Vagina (tissue), 2 donors: ENCODE data around the gene LRRC34. TPM values are rescaled to one million over a fixed set of nuclear protein-coding genes. Genes with fewer than 3 reads are reported as not detected.

Source experiments
- DNase-seq, 2 donors: peaks; one replicate each; pipeline ENCODE4 v3.0.0-alpha.2; 2017; ENCODE audit errors: extremely low spot score in 2 of 2
- H3K27ac ChIP-seq: fragments of 200-600 bp; sonication (generic); one replicate; pipeline ENCODE4 v1.5.1; 2019
- H3K27me3 ChIP-seq: fragments of 200-600 bp; sonication (generic); one replicate; pipeline ENCODE4 v1.5.1; 2019
- H3K36me3 ChIP-seq, 2 donors: fragments of 200-600 bp; sonication (generic); one replicate each; pipeline ENCODE4 v1.5.1; 2017 to 2019
- H3K4me1 ChIP-seq: fragments of 200-600 bp; sonication (generic); one replicate; pipeline ENCODE4 v1.5.1; 2019
- H3K4me3 ChIP-seq, 2 donors: fragments of 200-600 bp; sonication (generic); 1 replicate in 1 of 2; 2 replicates in 1 of 2; pipeline ENCODE4 v1.5.1; 2016 to 2019
- H3K9me3 ChIP-seq: fragments of 200-600 bp; sonication (generic); one replicate; pipeline ENCODE4 v1.5.1; 2019
- CTCF ChIP-seq, 3 experiments: fragments of 450-650 bp in 2 of 3; fragments of 200-600 bp in 1 of 3; sonication (generic) in 1 of 3; IDR thresholded peaks; one replicate each; pipeline ENCODE4 v1.5.1; 2017 to 2019; ENCODE audit warnings: antibody characterized with exemption in 3 of 3, mild to moderate bottlenecking in 2 of 3, moderate library complexity in 2 of 3
- POLR2A ChIP-seq, 2 donors: fragments of 450-650 bp; IDR thresholded peaks; one replicate each; pipeline ENCODE4 v1.6.1; 2017; ENCODE audit warnings: antibody characterized with exemption in 2 of 2, mild to moderate bottlenecking in 2 of 2, moderate library complexity in 2 of 2
- POLR2AphosphoS5 ChIP-seq, 2 donors: sonication (generic); formaldehyde crosslinking; IDR thresholded peaks; one replicate each; pipeline ENCODE4 v1.9.0; 2017; ENCODE audit warnings: antibody characterized with exemption in 2 of 2, mild to moderate bottlenecking in 2 of 2, low read depth in 1 of 2; ENCODE audit not compliant: insufficient read depth in 1 of 2
- intact Hi-C: fragments of 100-400 bp; cut with DNase I; formaldehyde crosslinking; loops from one replicate; pipeline ENCODE4 v1.15.1; 2023
- total RNA-seq: library from RNA; depleted of rRNA; stranded (reverse); fragments of >200 nt; gene quantifications from one replicate; pipeline ENCODE4 v1.2.3, GENCODE V29; 2016

The LRRC34 gene
- total RNA-seq, 1 donor from 2014 or later = 0.49 TPM

GRCh38 chr3:169815590-169816150, 3.0 kb upstream of the LRRC34 start:
- H3K9me3 ChIP-seq = no peaks in the 10 kb centered on the region
- intact Hi-C loops = no loop called here
- no peak for DNase-seq

GRCh38 chr3:169813757-169814517, 1.2 kb upstream of the LRRC34 start:
- H3K4me1 ChIP-seq = peaks cover 10% of the 10 kb centered on the region
- no peaks in the 10 kb centered on the region for H3K9me3 ChIP-seq
- no peak for DNase-seq
- H3K27ac ChIP-seq = no peak overlapping the region
- no peaks in the 10 kb centered on the region for H3K36me3 ChIP-seq
- no peaks in the 10 kb centered on the region for H3K27me3 ChIP-seq
- peak overlapping the region; percentile 57 to 79 for H3K4me3 ChIP-seq
- TF ChIP-seq POLR2A (IDR thresholded peaks at IDR 0.05) = no peak
- no peak for TF ChIP-seq CTCF (IDR thresholded peaks at IDR 0.05)
- intact Hi-C loops = no loop called here

More at GRCh38 chr3:169815590-169816150, 3.0 kb upstream of the LRRC34 start:
- TF ChIP-seq POLR2AphosphoS5 (IDR thresholded peaks at IDR 0.05; ENCODE audit: insufficient read depth in 1 of 2, low read depth in 1 of 2) = no peak
- no peak for TF ChIP-seq CTCF (IDR thresholded peaks at IDR 0.05)
- TF ChIP-seq POLR2A (IDR thresholded peaks at IDR 0.05) = no peak
- H3K4me1 ChIP-seq = peaks cover 10% of the 10 kb centered on the region
- no peaks in the 10 kb centered on the region for H3K27me3 ChIP-seq
- H3K36me3 ChIP-seq = no peaks in the 10 kb centered on the region
- H3K4me3 ChIP-seq = no peak overlapping the region
- no peak overlapping the region for H3K27ac ChIP-seq

- H3K27me3 ChIP-seq = no peaks in the 10 kb centered on the region
- no peaks in the 10 kb centered on the region for H3K9me3 ChIP-seq
- no peak for DNase-seq
- peak overlapping the region; percentile 57 to 79 for H3K4me3 ChIP-seq
- intact Hi-C loops = no loop called here
- H3K4me1 ChIP-seq = peaks cover 10% of the 10 kb centered on the region
- H3K27ac ChIP-seq = peak overlapping the region; percentile 62
- TF ChIP-seq POLR2A (IDR thresholded peaks at IDR 0.05) (no peak), POLR2AphosphoS5 (IDR thresholded peaks at IDR 0.05; ENCODE audit: insufficient read depth in 1 of 2, low read depth in 1 of 2) (no peak), CTCF (IDR thresholded peaks at IDR 0.05) (no peak)
- H3K36me3 ChIP-seq = no peaks in the 10 kb centered on the region
Measured at GRCh38 chr3:169813278-169813677, 574 bp upstream of the LRRC34 start.

- Histone ChIP-seq H3K36me3 (no peaks in the 10 kb centered on the region), H3K9me3 (no peaks in the 10 kb centered on the region), H3K27ac (peak overlapping the region; percentile 62), H3K4me1 (peaks cover 10% of the 10 kb centered on the region), H3K27me3 (no peaks in the 10 kb centered on the region), H3K4me3 (peak overlapping the region; percentile 57 to 79)
- DNase-seq = no peak
- TF ChIP-seq CTCF (IDR thresholded peaks at IDR 0.05) (no peak), POLR2A (IDR thresholded peaks at IDR 0.05) (no peak), POLR2AphosphoS5 (IDR thresholded peaks at IDR 0.05; ENCODE audit: insufficient read depth in 1 of 2, low read depth in 1 of 2) (no peak)
- intact Hi-C loops = no loop called here
Measured at GRCh38 chr3:169811631-169812331, 923 bp downstream of the LRRC34 start.
